ENCODE results near the gene SSC5D. TPM values are rescaled to one million over a fixed set of nuclear protein-coding genes. Genes with fewer than 3 reads are reported as not detected.

Gene SSC5D
- total RNA-seq, 1 donor = 10.7 TPM

DNA sequence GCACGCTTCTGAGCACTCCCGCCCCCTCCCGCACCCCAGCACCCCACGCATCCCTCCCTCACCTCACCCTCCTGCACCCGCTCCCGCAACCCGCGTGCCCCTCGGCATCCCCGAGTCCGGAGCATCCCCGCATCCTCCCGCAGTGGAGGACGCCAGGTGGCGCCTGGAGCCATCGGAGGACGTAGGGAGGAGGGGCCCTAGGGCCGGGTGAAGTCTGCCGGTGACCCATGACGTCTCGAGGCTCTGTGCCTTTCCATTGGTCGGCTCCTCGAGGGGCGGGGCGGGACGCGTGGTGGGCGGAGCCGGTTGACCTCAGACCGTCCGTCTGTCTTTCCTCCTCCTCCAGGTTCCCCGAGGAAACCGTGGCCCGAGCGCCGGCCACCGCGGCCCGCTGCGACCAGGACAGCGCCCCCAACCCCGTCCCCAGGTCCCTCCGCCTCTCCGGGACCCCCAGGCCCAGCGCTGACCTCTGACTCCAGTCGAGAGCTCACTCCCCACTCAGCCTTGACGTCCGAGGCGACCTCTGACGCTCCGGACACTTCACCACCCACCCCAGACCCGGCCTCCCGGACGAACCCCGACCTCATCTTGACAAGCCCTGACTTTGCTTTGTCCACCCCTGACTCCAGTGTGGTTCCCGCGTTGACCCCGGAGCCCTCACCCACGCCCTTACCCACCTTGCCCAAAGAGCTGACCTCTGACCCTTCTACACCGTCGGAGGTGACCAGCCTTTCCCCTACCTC lies 28.8 kb downstream of the SSC5D start:
- TF ChIP-seq, protein P1, sequence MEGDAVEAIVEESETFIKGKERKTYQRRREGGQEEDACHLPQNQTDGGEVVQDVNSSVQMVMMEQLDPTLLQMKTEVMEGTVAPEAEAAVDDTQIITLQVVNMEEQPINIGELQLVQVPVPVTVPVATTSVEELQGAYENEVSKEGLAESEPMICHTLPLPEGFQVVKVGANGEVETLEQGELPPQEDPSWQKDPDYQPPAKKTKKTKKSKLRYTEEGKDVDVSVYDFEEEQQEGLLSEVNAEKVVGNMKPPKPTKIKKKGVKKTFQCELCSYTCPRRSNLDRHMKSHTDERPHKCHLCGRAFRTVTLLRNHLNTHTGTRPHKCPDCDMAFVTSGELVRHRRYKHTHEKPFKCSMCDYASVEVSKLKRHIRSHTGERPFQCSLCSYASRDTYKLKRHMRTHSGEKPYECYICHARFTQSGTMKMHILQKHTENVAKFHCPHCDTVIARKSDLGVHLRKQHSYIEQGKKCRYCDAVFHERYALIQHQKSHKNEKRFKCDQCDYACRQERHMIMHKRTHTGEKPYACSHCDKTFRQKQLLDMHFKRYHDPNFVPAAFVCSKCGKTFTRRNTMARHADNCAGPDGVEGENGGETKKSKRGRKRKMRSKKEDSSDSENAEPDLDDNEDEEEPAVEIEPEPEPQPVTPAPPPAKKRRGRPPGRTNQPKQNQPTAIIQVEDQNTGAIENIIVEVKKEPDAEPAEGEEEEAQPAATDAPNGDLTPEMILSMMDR (IDR thresholded peaks at IDR 0.05; ENCODE audit: insufficient read depth, low read length) = peak; percentile 93
- H3K4me3 ChIP-seq (ENCODE audit: low read depth, low read length) = peak overlapping the region; percentile 49
- peak; percentile 92 for DNase-seq (ENCODE audit: low read depth)

DNA sequence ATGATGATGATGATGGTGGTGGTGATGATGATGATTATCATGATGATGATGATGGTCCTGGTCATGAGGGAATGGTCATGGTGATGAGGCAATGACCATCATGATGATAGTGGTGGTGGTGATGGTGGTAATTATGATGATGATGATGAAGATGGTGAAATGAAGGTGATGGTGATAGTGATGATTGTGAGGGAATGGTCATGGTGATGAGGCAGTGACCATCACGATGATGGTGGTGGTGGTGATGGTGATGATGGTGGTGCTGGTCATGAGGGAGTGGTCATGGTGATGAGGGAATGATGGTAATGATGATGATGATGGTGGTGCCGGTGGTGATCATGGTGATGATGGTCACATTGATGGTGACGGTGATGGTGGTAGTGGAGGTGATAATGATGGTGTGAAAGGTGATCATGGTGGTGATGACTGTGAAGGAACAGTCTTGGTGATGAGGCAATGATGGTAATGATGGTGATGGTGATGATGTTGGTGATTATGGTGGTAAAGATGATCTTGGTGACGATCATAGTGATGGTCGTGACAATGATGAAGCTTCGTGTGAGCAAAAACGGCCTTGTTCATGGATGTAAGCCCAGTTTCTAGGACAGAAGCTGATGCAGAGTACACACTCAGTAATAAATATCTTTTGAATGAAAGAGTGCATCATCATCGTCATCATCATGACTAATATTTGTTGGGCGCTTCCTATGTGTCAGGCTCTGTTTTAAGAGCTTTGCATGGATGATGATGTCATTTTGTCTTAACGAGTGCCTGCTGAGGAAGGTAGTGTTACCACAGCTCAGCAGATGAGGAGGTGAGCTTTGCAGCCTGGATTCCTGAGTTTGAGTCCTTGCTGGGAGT lies 31.4 kb downstream of the SSC5D start:
- TF ChIP-seq, protein P1 (IDR thresholded peaks at IDR 0.05; ENCODE audit: insufficient read depth, low read length) = no peak
- no peak overlapping the region for H3K4me3 ChIP-seq (ENCODE audit: low read depth, low read length)
- peak; percentile 73 for DNase-seq (ENCODE audit: low read depth)

DNA sequence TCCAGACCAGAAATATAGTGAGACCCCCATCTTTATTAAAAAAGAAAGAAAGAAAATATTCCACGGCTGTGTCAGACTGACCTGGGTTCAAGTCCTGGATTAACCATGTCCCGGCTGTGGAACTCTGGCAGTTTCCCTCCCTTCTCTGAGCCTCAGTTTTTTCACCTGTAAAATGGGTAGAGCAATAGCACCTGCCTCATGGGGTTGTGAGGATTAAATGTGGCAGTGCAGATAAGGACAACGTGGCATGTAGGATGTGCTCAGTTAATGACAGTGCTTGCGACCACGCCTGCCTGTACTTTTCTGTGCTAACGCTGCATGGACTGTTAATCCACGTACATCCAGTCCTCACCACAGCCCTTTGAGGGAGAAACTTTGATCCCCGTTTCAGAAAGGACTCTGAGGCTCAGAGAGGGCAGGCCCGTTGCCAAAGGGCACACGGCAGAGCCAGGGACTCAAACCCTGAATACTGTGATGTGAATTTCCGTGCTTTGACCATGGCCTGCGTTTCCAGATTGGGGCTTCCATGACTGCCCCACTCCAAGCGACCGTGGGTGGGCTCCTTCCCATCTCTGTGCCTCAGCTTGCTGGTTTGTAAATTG lies 32.6 kb downstream of the SSC5D start:
- TF ChIP-seq, protein P1 (IDR thresholded peaks at IDR 0.05; ENCODE audit: insufficient read depth, low read length) = no peak
- DNase-seq (ENCODE audit: low read depth) = no peak
- no peak overlapping the region for H3K4me3 ChIP-seq (ENCODE audit: low read depth, low read length)

DNA sequence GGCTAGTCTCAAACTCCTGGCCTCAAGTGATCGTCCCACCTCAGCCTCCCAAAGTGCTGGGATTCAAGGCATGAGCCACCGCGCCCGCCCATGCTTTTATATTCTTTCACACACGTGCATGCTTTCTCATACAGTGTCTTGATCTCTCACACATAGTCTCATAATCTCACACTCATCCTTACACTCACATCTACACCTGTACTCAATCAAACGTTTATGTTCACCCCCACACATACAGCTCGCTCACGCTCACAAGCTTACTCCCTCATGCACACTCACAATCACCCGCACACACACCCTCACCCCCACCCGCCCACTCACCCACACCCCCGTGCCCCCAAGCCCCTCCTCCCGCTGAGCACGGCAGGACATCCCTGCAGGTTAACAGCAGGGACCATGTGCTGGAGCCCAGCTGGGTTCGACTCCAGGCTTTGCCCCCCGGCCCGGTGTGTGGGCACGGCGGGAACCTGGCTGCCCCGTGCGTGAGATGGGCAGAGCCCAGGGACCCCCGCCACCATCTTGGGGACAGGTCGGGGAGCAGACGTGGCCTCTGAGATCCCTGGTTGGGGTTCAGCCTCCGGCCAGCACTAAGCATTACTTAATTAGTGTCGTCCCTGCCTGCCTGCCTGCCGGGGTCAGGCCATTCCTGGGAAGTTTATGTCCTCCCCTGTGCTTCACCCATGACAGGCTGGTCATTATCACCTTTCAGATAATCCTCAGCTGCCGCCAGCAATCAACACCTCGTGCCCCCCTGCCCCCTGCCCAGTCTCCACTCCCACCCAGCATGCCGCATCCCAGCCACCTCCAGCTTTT lies 37.3 kb downstream of the SSC5D start:
- H3K4me3 ChIP-seq (ENCODE audit: low read depth, low read length) = no peak overlapping the region
- TF ChIP-seq, protein P1 (IDR thresholded peaks at IDR 0.05; ENCODE audit: insufficient read depth, low read length) = no peak
- DNase-seq (ENCODE audit: low read depth) = no peak

DNA sequence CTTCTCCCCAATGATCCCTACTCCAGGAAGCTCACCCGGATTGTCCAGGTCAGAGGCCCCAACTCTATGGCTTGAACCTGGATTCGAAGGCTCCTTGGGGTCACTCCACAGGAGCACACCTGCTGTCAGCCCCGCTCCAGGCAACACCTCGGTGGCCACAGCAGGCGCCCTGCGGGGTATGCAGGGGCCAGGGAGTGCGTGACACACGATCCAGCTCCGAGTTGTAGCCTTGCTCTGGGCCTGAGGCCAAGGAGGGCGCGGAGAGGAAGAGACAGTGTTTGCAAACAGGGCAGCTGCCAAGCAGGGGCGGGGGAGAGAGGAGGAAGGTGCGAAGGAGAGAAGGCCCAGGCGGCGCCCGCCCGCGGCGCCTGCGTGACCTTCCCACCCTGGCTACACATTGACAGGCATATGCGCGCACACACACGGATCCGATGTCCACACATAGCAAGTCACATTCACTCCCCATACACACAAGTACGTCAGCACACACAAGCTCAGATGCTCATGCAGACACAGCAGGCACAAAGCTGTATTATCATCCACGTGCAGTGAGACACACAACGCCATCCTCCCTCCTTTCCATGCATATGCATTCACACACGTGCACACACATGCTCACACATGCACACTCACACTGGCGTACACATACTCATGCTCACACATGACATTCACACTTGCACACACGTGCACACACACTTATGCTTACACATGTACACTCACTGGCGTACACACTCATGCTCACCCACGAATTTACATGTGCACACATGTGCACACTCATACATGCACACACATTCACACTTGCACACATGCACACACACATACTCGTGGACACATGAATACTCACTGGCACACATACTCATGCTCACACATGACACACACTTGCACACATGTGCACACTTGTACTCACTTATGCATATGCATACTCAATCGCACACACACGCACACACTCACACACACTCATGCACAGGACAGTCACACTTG lies 38.3 kb downstream of the SSC5D start:
- peak; percentile 63 for DNase-seq (ENCODE audit: low read depth)
- TF ChIP-seq, protein P1 (IDR thresholded peaks at IDR 0.05; ENCODE audit: insufficient read depth, low read length) = no peak
- H3K4me3 ChIP-seq (ENCODE audit: low read depth, low read length) = no peak overlapping the region

Data from fibroblast of the aortic adventitia (primary cell).